ENCODE data around the gene C2CD2.

GRCh38 chr21:41952568-41953248 lies 1.1 kb downstream of the C2CD2 start:
- no peak for TF ChIP-seq SNAI2 (CRISPR knock-in tag; IDR thresholded peaks at IDR 0.05)
- no peak for TF ChIP-seq BACH2 (CRISPR knock-in tag; IDR thresholded peaks at IDR 0.05; ENCODE audit: borderline replicate concordance)
- no peak for TF ChIP-seq TOX (CRISPR knock-in tag; IDR thresholded peaks at IDR 0.05; ENCODE audit: borderline replicate concordance)
- no peak for TF ChIP-seq ZFP3 (CRISPR knock-in tag; IDR thresholded peaks at IDR 0.05)
- no peak for TF ChIP-seq RARB (CRISPR knock-in tag; IDR thresholded peaks at IDR 0.05)
- TF ChIP-seq ZFP30 (CRISPR knock-in tag; IDR thresholded peaks at IDR 0.05), result no peak
- no peak for TF ChIP-seq PPARA (CRISPR knock-in tag; IDR thresholded peaks at IDR 0.05; ENCODE audit: borderline replicate concordance)
- TF ChIP-seq, protein P1, sequence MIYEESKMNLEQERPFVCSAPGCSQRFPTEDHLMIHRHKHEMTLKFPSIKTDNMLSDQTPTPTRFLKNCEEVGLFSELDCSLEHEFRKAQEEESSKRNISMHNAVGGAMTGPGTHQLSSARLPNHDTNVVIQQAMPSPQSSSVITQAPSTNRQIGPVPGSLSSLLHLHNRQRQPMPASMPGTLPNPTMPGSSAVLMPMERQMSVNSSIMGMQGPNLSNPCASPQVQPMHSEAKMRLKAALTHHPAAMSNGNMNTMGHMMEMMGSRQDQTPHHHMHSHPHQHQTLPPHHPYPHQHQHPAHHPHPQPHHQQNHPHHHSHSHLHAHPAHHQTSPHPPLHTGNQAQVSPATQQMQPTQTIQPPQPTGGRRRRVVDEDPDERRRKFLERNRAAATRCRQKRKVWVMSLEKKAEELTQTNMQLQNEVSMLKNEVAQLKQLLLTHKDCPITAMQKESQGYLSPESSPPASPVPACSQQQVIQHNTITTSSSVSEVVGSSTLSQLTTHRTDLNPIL (CRISPR knock-in tag; IDR thresholded peaks at IDR 0.05; ENCODE audit: low read depth), result no peak
- no peak for TF ChIP-seq ARNTL (CRISPR knock-in tag; IDR thresholded peaks at IDR 0.05; ENCODE audit: borderline replicate concordance, low read depth)
- TF ChIP-seq PATZ1 (CRISPR knock-in tag; IDR thresholded peaks at IDR 0.05; ENCODE audit: borderline replicate concordance), result no peak
- no peak for TF ChIP-seq ZNF565 (CRISPR knock-in tag; conservative IDR thresholded peaks at IDR 0.05; ENCODE audit: low read depth)
- TF ChIP-seq TCF4 (CRISPR knock-in tag; IDR thresholded peaks at IDR 0.05; ENCODE audit: borderline replicate concordance), result no peak
- TF ChIP-seq ZC3H10 (CRISPR knock-in tag; IDR thresholded peaks at IDR 0.05), result no peak
- TF ChIP-seq, protein P2, sequence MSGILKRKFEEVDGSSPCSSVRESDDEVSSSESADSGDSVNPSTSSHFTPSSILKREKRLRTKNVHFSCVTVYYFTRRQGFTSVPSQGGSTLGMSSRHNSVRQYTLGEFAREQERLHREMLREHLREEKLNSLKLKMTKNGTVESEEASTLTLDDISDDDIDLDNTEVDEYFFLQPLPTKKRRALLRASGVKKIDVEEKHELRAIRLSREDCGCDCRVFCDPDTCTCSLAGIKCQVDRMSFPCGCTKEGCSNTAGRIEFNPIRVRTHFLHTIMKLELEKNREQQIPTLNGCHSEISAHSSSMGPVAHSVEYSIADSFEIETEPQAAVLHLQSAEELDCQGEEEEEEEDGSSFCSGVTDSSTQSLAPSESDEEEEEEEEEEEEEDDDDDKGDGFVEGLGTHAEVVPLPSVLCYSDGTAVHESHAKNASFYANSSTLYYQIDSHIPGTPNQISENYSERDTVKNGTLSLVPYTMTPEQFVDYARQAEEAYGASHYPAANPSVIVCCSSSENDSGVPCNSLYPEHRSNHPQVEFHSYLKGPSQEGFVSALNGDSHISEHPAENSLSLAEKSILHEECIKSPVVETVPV (CRISPR knock-in tag; IDR thresholded peaks at IDR 0.05), result no peak

Measured in SK-N-SH treated with all-trans-retinoic acid at 6 μM for 48 hours (cell line).